Liver (tissue), 9 donors: Measurements from ENCODE around the gene PLCB4. TPM values are rescaled to one million over a fixed set of nuclear protein-coding genes. Genes with fewer than 3 reads are reported as not detected.

Experiments used
- DNase-seq: peaks from one replicate; pipeline ENCODE4 v3.0.0-alpha.2; 2017; ENCODE audit warnings: low spot score
- H3K27ac ChIP-seq, 2 donors: one replicate each; pipeline ENCODE4 v1.7.0; 2013; ENCODE audit warnings: inconsistent platforms in 2 of 2, low read length in 2 of 2, control low read depth in 1 of 2, low read depth in 1 of 2, mild to moderate bottlenecking in 1 of 2
- H3K27me3 ChIP-seq, 4 donors: one replicate each; pipeline versions ENCODE4 v1.6.1 to v1.7.0; 2013; ENCODE audit warnings: low read length in 3 of 4, inconsistent platforms in 1 of 4, mild to moderate bottlenecking in 1 of 4, moderate library complexity in 1 of 4; ENCODE audit not compliant: control insufficient read depth in 4 of 4, insufficient read depth in 4 of 4
- H3K36me3 ChIP-seq, 4 donors: one replicate each; pipeline versions ENCODE4 v1.6.1 to v1.7.0; 2013; ENCODE audit warnings: low read length in 3 of 4, mild to moderate bottlenecking in 3 of 4, low read depth in 1 of 4, moderate library complexity in 1 of 4; ENCODE audit not compliant: control insufficient read depth in 4 of 4, insufficient read depth in 3 of 4
- H3K4me1 ChIP-seq, 4 donors: one replicate each; pipeline versions ENCODE4 v1.6.1 to v1.7.0; 2013; ENCODE audit warnings: low read length in 3 of 4, mild to moderate bottlenecking in 3 of 4, moderate library complexity in 1 of 4; ENCODE audit not compliant: control insufficient read depth in 4 of 4, insufficient read depth in 4 of 4
- H3K4me3 ChIP-seq, 3 donors: one replicate each; pipeline versions ENCODE4 v1.6.1 to v1.7.0; 2013; ENCODE audit warnings: low read length in 3 of 3, control low read depth in 1 of 3, low read depth in 1 of 3, mild to moderate bottlenecking in 1 of 3
- H3K9ac ChIP-seq, 2 donors: one replicate each; pipeline ENCODE4 v1.7.0; 2013; ENCODE audit warnings: low read length in 2 of 2, mild to moderate bottlenecking in 2 of 2, moderate library complexity in 2 of 2, control low read depth in 1 of 2, low read depth in 1 of 2
- H3K9me3 ChIP-seq, 4 donors: one replicate each; pipeline versions ENCODE4 v1.6.1 to v1.7.0; 2013; ENCODE audit warnings: low read length in 3 of 4; ENCODE audit not compliant: control insufficient read depth in 4 of 4
- ATF3 ChIP-seq: IDR thresholded peaks from 2 replicates; pipeline ENCODE4 v1.6.1; 2016; ENCODE audit warnings: antibody characterized with exemption
- CTCF ChIP-seq: fragments of 150-350 bp; IDR thresholded peaks from 2 replicates; pipeline ENCODE4 v1.5.1; 2017; ENCODE audit warnings: improper control_type of control experiment, low read depth, low read length; ENCODE audit not compliant: missing input control
- FOXA1 ChIP-seq: IDR thresholded peaks from 2 replicates; pipeline ENCODE4 v1.6.1; 2016; ENCODE audit warnings: antibody characterized with exemption
- FOXA2 ChIP-seq: IDR thresholded peaks from 2 replicates; pipeline ENCODE4 v1.6.1; 2016; ENCODE audit warnings: antibody characterized with exemption
- GABPA ChIP-seq, 2 donors: IDR thresholded peaks in 1 of 2; conservative IDR thresholded peaks in 1 of 2; 2 replicates each; pipeline ENCODE4 v1.6.1; 2016; ENCODE audit warnings: antibody characterized with exemption in 2 of 2, mild to moderate bottlenecking in 1 of 2, moderate library complexity in 1 of 2
- HNF4A ChIP-seq, 2 donors: conservative IDR thresholded peaks; 2 replicates each; pipeline ENCODE4 v1.6.1; 2016; ENCODE audit warnings: antibody characterized with exemption in 2 of 2, mild to moderate bottlenecking in 2 of 2
- HNF4G ChIP-seq: IDR thresholded peaks from 2 replicates; pipeline ENCODE4 v1.6.1; 2016; ENCODE audit warnings: antibody characterized with exemption
- JUND ChIP-seq, 2 donors: IDR thresholded peaks; 2 replicates each; pipeline ENCODE4 v1.6.1; 2016; ENCODE audit warnings: antibody characterized with exemption in 2 of 2
- MAX ChIP-seq: IDR thresholded peaks from 2 replicates; pipeline ENCODE4 v1.6.1; 2016; ENCODE audit warnings: antibody characterized with exemption
- NR2F2 ChIP-seq: IDR thresholded peaks from 2 replicates; pipeline ENCODE4 v1.6.1; 2016; ENCODE audit warnings: antibody characterized with exemption
- RAD21 ChIP-seq, 2 donors: IDR thresholded peaks; 2 replicates each; pipeline ENCODE4 v1.6.1; 2016; ENCODE audit warnings: antibody characterized with exemption in 2 of 2, mild to moderate bottlenecking in 2 of 2
- REST ChIP-seq: IDR thresholded peaks from 2 replicates; pipeline ENCODE4 v1.6.1; 2016; ENCODE audit warnings: antibody characterized with exemption, mild to moderate bottlenecking
- RXRA ChIP-seq, 2 donors: IDR thresholded peaks; 2 replicates each; pipeline ENCODE4 v1.6.1; 2017 to 2018; ENCODE audit warnings: antibody characterized with exemption in 2 of 2, mild to moderate bottlenecking in 1 of 2
- SP1 ChIP-seq: IDR thresholded peaks from 2 replicates; pipeline ENCODE4 v1.6.1; 2018; ENCODE audit warnings: antibody characterized with exemption, mild to moderate bottlenecking
- TAF1 ChIP-seq: conservative IDR thresholded peaks from 2 replicates; pipeline ENCODE4 v1.6.1; 2016; ENCODE audit warnings: antibody characterized with exemption, mild to moderate bottlenecking
- YY1 ChIP-seq: IDR thresholded peaks from 2 replicates; pipeline ENCODE4 v1.6.1; 2016; ENCODE audit warnings: antibody characterized with exemption, mild to moderate bottlenecking
- ZBTB33 ChIP-seq: IDR thresholded peaks from 2 replicates; pipeline ENCODE4 v1.6.1; 2016; ENCODE audit warnings: antibody characterized with exemption
- WGBS: extraction: QIAGEN DNeasy Blood & Tissue Kit; methylation state at CpG from one replicate; pipeline ENCODE4 v1.1.7; 2013; 5-methylcytosine and 5-hydroxymethylcytosine counted together
- polyA plus RNA-seq, 2 donors: library from polyadenylated mRNA; stranded (reverse) in 1 of 2; unstranded in 1 of 2; fragments of 200-250 nt in 1 of 2; fragments of >200 nt in 1 of 2; fragmentation: Nextera tagmentation in 1 of 2; extraction: Ambion mirVana in 1 of 2; gene quantifications; one replicate each; pipeline versions ENCODE4 v1.2.1 to v1.2.3, GENCODE V29; 2013 to 2015
- total RNA-seq, 2 donors: library from RNA; depleted of rRNA; stranded (reverse); fragments of >200 nt; gene quantifications; one replicate each; pipeline ENCODE4 v1.2.3, GENCODE V29; 2014
- donor health status: healthy.
- donor health status: healthy.
- donor health status: healthy.
- donor health status: healthy.
- donor health status: healthy.

PLCB4 gene
- total and polyA plus RNA-seq, 4 donors, result 0.14 to 0.67 (median 0.30) TPM

GRCh38 chr20:9475456-9475855 is 406.6 kb downstream of the PLCB4 start (continued):
- TF ChIP-seq MAX (no peak), ATF3 (no peak)

- Histone ChIP-seq H3K4me3 (no peak overlapping the region), H3K9me3 (no peaks in the 10 kb centered on the region), H3K27ac (no peak overlapping the region), H3K4me1 (no peaks in the 10 kb centered on the region), H3K27me3 (no peaks in the 10 kb centered on the region), H3K9ac (no peak overlapping the region), H3K36me3 (no peaks in the 10 kb centered on the region)
- TF ChIP-seq SP1 (no peak), JUND (IDR thresholded peaks at IDR 0.05) (no peak), ZBTB33 (no peak), CTCF (no peak), TAF1 (no peak), MAX (no peak), RAD21 (IDR thresholded peaks at IDR 0.05) (no peak), YY1 (no peak), FOXA1 (no peak), GABPA (IDR thresholded peaks at IDR 0.05 in 1 of 2, conservative IDR thresholded peaks at IDR 0.05 in 1 of 2) (no peak), NR2F2 (no peak)
- 69% methylated on average over 4 of the region's 4 CpGs for WGBS
- no peak for DNase-seq
Observed at GRCh38 chr20:9476174-9476573, 407.3 kb downstream of the PLCB4 start.

GRCh38 chr20:9476637-9477036 is 407.8 kb downstream of the PLCB4 start:
- Histone ChIP-seq H3K9me3 (no peaks in the 10 kb centered on the region), H3K9ac (no peak overlapping the region), H3K36me3 (no peaks in the 10 kb centered on the region), H3K27ac (no peak overlapping the region), H3K4me3 (no peak overlapping the region), H3K4me1 (no peaks in the 10 kb centered on the region), H3K27me3 (no peaks in the 10 kb centered on the region)
- WGBS, result 81% methylated on average over 7 of the region's 7 CpGs
- no peak for DNase-seq
- TF ChIP-seq GABPA (IDR thresholded peaks at IDR 0.05 in 1 of 2, conservative IDR thresholded peaks at IDR 0.05 in 1 of 2), result no peak

- no peaks in the 10 kb centered on the region for H3K27me3 ChIP-seq
- H3K9me3 ChIP-seq, result no peaks in the 10 kb centered on the region
- no peak overlapping the region for H3K4me3 ChIP-seq
- H3K27ac ChIP-seq, result no peak overlapping the region
- 68% methylated on average over 4 of the region's 4 CpGs for WGBS
- no peak for DNase-seq
- no peak overlapping the region for H3K9ac ChIP-seq
- H3K36me3 ChIP-seq, result no peaks in the 10 kb centered on the region
- H3K4me1 ChIP-seq, result no peaks in the 10 kb centered on the region
- TF ChIP-seq SP1 (no peak), FOXA2 (no peak), HNF4A (conservative IDR thresholded peaks at IDR 0.05) (no peak), HNF4G (no peak), RXRA (IDR thresholded peaks at IDR 0.05) (no peak), REST (no peak), NR2F2 (no peak), ATF3 (no peak)
Observed at GRCh38 chr20:9478771-9479170, 409.9 kb downstream of the PLCB4 start.
